HepG2 (cell line): ENCODE results near the gene VTI1B. TPM values are rescaled to one million over a fixed set of nuclear protein-coding genes. Genes with fewer than 3 reads are reported as not detected.

Experiments used
- CCDC6 ChIP-seq: sonication (generic); formaldehyde crosslinking; IDR thresholded peaks from 2 replicates; pipeline ENCODE4 v1.8.1; 2022; ENCODE audit warnings: mild to moderate bottlenecking, missing genetic modification reagents, moderate library complexity
- HES4 ChIP-seq: sonication (generic); formaldehyde crosslinking; IDR thresholded peaks from 2 replicates; pipeline ENCODE4 v1.9.0; 2021; ENCODE audit warnings: mild to moderate bottlenecking, missing genetic modification reagents, borderline replicate concordance
- HOXA5 ChIP-seq: sonication (generic); formaldehyde crosslinking; IDR thresholded peaks from 2 replicates; pipeline ENCODE4 v1.4.0; 2020; ENCODE audit warnings: missing genetic modification reagents
- KDM5A ChIP-seq: fragments of 200-600 bp; sonication (generic); IDR thresholded peaks from 2 replicates; pipeline ENCODE4 v1.7.0; 2018; ENCODE audit warnings: antibody characterized with exemption, mild to moderate bottlenecking, low read length, borderline replicate concordance
- KLF9 ChIP-seq: IDR thresholded peaks from 2 replicates; pipeline ENCODE4 v1.6.1; 2016; ENCODE audit warnings: low read depth
- MAZ ChIP-seq, 2 experiments: sonication (generic) in 1 of 2; formaldehyde crosslinking in 1 of 2; IDR thresholded peaks; 2 replicates each; pipeline versions ENCODE4 v1.5.0 to v1.6.1; 2012 to 2020; ENCODE audit warnings: low read depth in 2 of 2, mild to moderate bottlenecking in 2 of 2, borderline replicate concordance in 1 of 2, improper control_type of control experiment in 1 of 2, low read length in 1 of 2, missing genetic modification reagents in 1 of 2, moderate library complexity in 1 of 2
- NCOA1 ChIP-seq: sonication (generic); formaldehyde crosslinking; IDR thresholded peaks from 2 replicates; pipeline ENCODE4 v1.9.0; 2021; ENCODE audit warnings: missing genetic modification reagents
- SRY ChIP-seq: sonication (generic); formaldehyde crosslinking; IDR thresholded peaks from 2 replicates; pipeline ENCODE4 v1.8.0; 2022; ENCODE audit warnings: mild to moderate bottlenecking, missing genetic modification reagents
- SSRP1 ChIP-seq: IDR thresholded peaks from 2 replicates; pipeline ENCODE4 v1.6.1; 2016; ENCODE audit warnings: control low read depth
- ZFP82 ChIP-seq: sonication (generic); formaldehyde crosslinking; IDR thresholded peaks from 2 replicates; pipeline ENCODE4 v1.5.1; 2020; ENCODE audit warnings: mild to moderate bottlenecking, missing genetic modification reagents, borderline replicate concordance
- ZNF556 ChIP-seq: sonication (generic); formaldehyde crosslinking; IDR thresholded peaks from 2 replicates; pipeline ENCODE4 v1.4.0; 2020; ENCODE audit warnings: mild to moderate bottlenecking, missing genetic modification reagents, borderline replicate concordance
- ZNF83 ChIP-seq: sonication (generic); formaldehyde crosslinking; IDR thresholded peaks from 2 replicates; pipeline ENCODE4 v1.4.0; 2020; ENCODE audit warnings: missing genetic modification reagents, mild to moderate bottlenecking, borderline replicate concordance
- polyA plus RNA-seq, 8 experiments: library from polyadenylated mRNA; depleted of rRNA in 3 of 8; stranded (reverse) in 7 of 8; unstranded in 1 of 8; fragments of >200 nt; fragmentation: Illumina TruSeq in 4 of 8; extraction: Trizol in 4 of 8; gene quantifications; 2 replicates each; pipeline versions ENCODE4 v1.2.1 to v1.2.3, GENCODE V29; 2011 to 2016; ENCODE audit warnings: low read depth in 4 of 8, missing spikeins in 1 of 8, mixed read lengths in 1 of 8; ENCODE audit not compliant: insufficient read depth in 1 of 8
- total RNA-seq, 5 experiments: library from RNA; depleted of rRNA; stranded (reverse); fragments of >200 nt; fragmentation: Illumina TruSeq; extraction: Trizol; gene quantifications; 2 replicates each; pipeline ENCODE4 v1.2.3, GENCODE V29; 2016; ENCODE audit warnings: low read depth in 1 of 5
- TF ChIP-seq, protein P1 (sequence below): sonication (generic); formaldehyde crosslinking; IDR thresholded peaks from one replicate; pipeline ENCODE4 v1.5.1; 2020; ENCODE audit warnings: mild to moderate bottlenecking, missing genetic modification reagents; ENCODE audit errors: not compliant biosample characterization
- TF ChIP-seq, protein P2 (sequence below): fragments of 450-650 bp; IDR thresholded peaks from 2 replicates; pipeline ENCODE4 v1.6.1; 2017; ENCODE audit warnings: mild to moderate bottlenecking
- TF ChIP-seq, protein P3 (sequence below): sonication (generic); formaldehyde crosslinking; IDR thresholded peaks from 2 replicates; pipeline ENCODE4 v1.5.1; 2020; ENCODE audit warnings: missing genetic modification reagents, mild to moderate bottlenecking, borderline replicate concordance

Gene VTI1B
- total and polyA plus RNA-seq, 2 of the 13 experiments (the other 11 are each of a cell fraction or from before 2014, with no cell fraction given): 39.0 to 103 TPM

DNA sequence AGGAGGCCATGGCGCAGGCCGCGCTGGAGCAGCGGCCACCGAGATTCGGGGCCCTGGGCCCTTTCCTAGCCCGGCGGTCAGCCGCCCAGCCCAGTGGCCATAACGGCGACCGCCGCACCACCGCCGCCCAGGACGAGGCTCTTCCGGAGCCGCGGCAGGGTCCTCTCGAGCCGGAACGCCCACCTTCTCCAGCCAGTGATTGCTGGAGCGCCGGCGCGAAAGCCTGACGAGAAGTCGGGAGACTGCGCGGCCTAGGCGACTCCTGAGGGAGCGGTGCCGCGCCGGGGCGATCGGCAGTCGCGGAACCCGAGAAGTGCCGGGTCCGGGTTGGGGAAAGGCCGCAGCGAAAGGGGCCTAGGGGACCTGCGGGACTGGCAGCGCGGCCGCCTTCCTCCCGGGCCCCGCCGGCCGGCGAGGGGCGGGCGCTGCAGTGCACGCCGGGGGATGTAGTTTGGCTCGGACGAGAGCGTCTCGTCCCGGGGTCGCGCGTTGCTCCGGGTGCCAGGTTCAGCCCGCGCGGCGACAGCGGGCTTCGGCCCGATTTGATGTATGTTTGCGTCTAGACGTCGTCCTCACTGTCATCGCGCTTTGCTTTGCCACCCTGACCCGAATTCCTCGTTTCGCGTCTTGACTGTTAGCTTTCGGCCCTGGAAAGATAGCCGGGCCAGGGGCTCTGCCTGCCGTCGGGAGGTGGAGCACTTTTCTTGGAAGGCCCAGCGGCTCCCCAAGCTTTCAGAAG lies at the start of gene VTI1B (continued):
- TF ChIP-seq, protein P1, sequence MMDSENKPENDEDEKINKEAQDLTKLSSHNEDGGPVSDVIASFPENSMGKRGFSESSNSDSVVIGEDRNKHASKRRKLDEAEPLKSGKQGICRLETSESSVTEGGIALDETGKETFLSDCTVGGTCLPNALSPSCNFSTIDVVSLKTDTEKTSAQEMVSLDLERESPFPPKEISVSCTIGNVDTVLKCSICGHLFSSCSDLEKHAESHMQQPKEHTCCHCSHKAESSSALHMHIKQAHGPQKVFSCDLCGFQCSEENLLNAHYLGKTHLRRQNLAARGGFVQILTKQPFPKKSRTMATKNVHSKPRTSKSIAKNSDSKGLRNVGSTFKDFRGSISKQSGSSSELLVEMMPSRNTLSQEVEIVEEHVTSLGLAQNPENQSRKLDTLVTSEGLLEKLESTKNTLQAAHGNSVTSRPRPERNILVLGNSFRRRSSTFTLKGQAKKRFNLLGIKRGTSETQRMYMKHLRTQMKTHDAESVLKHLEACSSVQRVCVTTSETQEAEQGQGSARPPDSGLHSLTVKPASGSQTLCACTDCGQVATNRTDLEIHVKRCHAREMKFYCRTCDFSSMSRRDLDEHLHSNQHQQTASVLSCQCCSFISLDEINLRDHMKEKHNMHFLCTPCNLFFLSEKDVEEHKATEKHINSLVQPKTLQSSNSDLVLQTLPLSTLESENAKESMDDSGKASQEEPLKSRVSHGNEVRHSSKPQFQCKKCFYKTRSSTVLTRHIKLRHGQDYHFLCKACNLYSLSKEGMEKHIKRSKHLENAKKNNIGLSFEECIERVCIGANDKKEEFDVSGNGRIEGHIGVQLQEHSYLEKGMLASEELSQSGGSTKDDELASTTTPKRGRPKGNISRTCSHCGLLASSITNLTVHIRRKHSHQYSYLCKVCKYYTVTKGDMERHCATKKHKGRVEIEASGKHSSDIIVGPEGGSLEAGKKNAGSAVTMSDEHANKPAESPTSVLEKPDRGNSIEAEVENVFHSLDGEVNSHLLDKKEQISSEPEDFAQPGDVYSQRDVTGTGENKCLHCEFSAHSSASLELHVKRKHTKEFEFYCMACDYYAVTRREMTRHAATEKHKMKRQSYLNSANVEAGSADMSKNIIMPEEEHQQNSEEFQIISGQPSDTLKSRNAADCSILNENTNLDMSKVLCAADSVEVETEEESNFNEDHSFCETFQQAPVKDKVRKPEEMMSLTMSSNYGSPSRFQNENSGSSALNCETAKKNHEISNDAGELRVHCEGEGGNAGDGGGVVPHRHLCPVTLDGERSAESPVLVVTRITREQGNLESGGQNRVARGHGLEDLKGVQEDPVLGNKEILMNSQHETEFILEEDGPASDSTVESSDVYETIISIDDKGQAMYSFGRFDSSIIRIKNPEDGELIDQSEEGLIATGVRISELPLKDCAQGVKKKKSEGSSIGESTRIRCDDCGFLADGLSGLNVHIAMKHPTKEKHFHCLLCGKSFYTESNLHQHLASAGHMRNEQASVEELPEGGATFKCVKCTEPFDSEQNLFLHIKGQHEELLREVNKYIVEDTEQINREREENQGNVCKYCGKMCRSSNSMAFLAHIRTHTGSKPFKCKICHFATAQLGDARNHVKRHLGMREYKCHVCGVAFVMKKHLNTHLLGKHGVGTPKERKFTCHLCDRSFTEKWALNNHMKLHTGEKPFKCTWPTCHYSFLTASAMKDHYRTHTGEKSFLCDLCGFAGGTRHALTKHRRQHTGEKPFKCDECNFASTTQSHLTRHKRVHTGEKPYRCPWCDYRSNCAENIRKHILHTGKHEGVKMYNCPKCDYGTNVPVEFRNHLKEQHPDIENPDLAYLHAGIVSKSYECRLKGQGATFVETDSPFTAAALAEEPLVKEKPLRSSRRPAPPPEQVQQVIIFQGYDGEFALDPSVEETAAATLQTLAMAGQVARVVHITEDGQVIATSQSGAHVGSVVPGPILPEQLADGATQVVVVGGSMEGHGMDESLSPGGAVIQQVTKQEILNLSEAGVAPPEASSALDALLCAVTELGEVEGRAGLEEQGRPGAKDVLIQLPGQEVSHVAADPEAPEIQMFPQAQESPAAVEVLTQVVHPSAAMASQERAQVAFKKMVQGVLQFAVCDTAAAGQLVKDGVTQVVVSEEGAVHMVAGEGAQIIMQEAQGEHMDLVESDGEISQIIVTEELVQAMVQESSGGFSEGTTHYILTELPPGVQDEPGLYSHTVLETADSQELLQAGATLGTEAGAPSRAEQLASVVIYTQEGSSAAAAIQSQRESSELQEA (CRISPR knock-in tag): peak; percentile 60
- TF ChIP-seq ZFP82 (CRISPR knock-in tag): peak; percentile 89; the same call in 1 of the 2 replicates
- no peak for TF ChIP-seq ZNF83 (CRISPR knock-in tag)
- no peak for TF ChIP-seq KLF9
- TF ChIP-seq ZNF556 (CRISPR knock-in tag): peak; percentile 66; the same call in 1 of the 2 replicates
- peak; percentile 78; the same call in 1 of the 2 replicates for TF ChIP-seq KDM5A
- peak; percentile 21; the same call in 1 of the 2 replicates for TF ChIP-seq SSRP1 (CRISPR knock-in tag)
- TF ChIP-seq, protein P2, sequence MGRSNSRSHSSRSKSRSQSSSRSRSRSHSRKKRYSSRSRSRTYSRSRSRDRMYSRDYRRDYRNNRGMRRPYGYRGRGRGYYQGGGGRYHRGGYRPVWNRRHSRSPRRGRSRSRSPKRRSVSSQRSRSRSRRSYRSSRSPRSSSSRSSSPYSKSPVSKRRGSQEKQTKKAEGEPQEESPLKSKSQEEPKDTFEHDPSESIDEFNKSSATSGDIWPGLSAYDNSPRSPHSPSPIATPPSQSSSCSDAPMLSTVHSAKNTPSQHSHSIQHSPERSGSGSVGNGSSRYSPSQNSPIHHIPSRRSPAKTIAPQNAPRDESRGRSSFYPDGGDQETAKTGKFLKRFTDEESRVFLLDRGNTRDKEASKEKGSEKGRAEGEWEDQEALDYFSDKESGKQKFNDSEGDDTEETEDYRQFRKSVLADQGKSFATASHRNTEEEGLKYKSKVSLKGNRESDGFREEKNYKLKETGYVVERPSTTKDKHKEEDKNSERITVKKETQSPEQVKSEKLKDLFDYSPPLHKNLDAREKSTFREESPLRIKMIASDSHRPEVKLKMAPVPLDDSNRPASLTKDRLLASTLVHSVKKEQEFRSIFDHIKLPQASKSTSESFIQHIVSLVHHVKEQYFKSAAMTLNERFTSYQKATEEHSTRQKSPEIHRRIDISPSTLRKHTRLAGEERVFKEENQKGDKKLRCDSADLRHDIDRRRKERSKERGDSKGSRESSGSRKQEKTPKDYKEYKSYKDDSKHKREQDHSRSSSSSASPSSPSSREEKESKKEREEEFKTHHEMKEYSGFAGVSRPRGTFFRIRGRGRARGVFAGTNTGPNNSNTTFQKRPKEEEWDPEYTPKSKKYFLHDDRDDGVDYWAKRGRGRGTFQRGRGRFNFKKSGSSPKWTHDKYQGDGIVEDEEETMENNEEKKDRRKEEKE: no peak
- TF ChIP-seq HOXA5 (CRISPR knock-in tag): peak; percentile 81
- TF ChIP-seq, protein P3, sequence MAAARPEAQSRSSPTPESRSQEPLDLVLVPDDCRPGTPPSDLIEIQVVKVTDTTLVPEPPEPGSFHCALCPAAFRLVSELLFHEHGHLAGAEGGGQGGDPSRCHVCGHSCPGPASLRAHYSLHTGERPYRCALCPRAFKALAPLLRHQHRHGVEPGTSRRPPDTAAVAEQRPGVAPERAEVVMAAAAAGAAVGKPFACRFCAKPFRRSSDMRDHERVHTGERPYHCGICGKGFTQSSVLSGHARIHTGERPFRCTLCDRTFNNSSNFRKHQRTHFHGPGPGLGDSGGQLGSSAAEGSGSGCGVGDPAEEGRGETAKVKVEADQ (CRISPR knock-in tag): 0 out of 2 replicates have a peak, but pooled peaks have one; percentile 77
- TF ChIP-seq HES4 (CRISPR knock-in tag): 0 out of 2 replicates have a peak, but pooled peaks have one; percentile 75
- peak; percentile 21; the same call in 1 of the 2 replicates for TF ChIP-seq MAZ (IDR thresholded peaks at IDR 0.05; ENCODE audit: borderline replicate concordance, low read depth, low read length)
- TF ChIP-seq MAZ (CRISPR knock-in tag; IDR thresholded peaks at IDR 0.05; ENCODE audit: low read depth): no peak; the same call in 1 of the 2 replicates
- peak; percentile 96 for TF ChIP-seq NCOA1
- peak; percentile 81; the same call in 1 of the 2 replicates for TF ChIP-seq CCDC6 (CRISPR knock-in tag)
- peak; percentile 55 for TF ChIP-seq SRY
